Peyer's patch (tissue), 4 donors: Measurements from ENCODE around the gene CNOT6L. TPM values are rescaled to one million over a fixed set of nuclear protein-coding genes. Genes with fewer than 3 reads are reported as not detected.

ENCODE experiments used
- DNase-seq, 3 donors: peaks; one replicate each; pipeline ENCODE4 v3.0.0-alpha.2; 2017 to 2019
- H3K27ac ChIP-seq, 4 donors: fragments of 200-600 bp; sonication (generic); one replicate each; pipeline ENCODE4 v1.5.1; 2016 to 2019
- H3K27me3 ChIP-seq, 2 donors: fragments of 200-600 bp; sonication (generic); one replicate each; pipeline ENCODE4 v1.5.1; 2019
- H3K36me3 ChIP-seq, 3 donors: fragments of 200-600 bp; sonication (generic); one replicate each; pipeline ENCODE4 v1.5.1; 2016 to 2019
- H3K4me1 ChIP-seq, 4 donors: fragments of 200-600 bp; sonication (generic); one replicate each; pipeline ENCODE4 v1.5.1; 2016 to 2019
- H3K4me3 ChIP-seq, 4 donors: fragments of 200-600 bp; sonication (generic); 1 replicate in 3 of 4; 2 replicates in 1 of 4; pipeline ENCODE4 v1.5.1; 2016 to 2019; ENCODE audit warnings: mild to moderate bottlenecking in 1 of 4
- H3K9me3 ChIP-seq, 4 donors: fragments of 200-600 bp; sonication (generic); one replicate each; pipeline ENCODE4 v1.5.1; 2016 to 2019; ENCODE audit warnings: mild to moderate bottlenecking in 1 of 4
- POLR2A ChIP-seq, 2 donors: fragments of 450-650 bp; IDR thresholded peaks; one replicate each; pipeline ENCODE4 v1.5.1; 2017; ENCODE audit warnings: antibody characterized with exemption in 2 of 2, mild to moderate bottlenecking in 2 of 2, moderate library complexity in 2 of 2
- total RNA-seq, 4 donors: library from RNA; depleted of rRNA; stranded (reverse); fragments of >200 nt; gene quantifications; one replicate each; pipeline ENCODE4 v1.1.0, GENCODE V29; 2016
- TF ChIP-seq, protein P1 (sequence below), 6 experiments: fragments of 450-650 bp in 4 of 6; fragments of 200-600 bp in 2 of 6; sonication (generic) in 1 of 6; IDR thresholded peaks; one replicate each; pipeline ENCODE4 v1.5.1; 2017 to 2019; ENCODE audit warnings: antibody characterized with exemption in 6 of 6, mild to moderate bottlenecking in 3 of 6, moderate library complexity in 1 of 6

Gene CNOT6L
- total RNA-seq, 4 donors from 2014 or later = 20.4 to 43.3 (median 33.6) TPM

DNA sequence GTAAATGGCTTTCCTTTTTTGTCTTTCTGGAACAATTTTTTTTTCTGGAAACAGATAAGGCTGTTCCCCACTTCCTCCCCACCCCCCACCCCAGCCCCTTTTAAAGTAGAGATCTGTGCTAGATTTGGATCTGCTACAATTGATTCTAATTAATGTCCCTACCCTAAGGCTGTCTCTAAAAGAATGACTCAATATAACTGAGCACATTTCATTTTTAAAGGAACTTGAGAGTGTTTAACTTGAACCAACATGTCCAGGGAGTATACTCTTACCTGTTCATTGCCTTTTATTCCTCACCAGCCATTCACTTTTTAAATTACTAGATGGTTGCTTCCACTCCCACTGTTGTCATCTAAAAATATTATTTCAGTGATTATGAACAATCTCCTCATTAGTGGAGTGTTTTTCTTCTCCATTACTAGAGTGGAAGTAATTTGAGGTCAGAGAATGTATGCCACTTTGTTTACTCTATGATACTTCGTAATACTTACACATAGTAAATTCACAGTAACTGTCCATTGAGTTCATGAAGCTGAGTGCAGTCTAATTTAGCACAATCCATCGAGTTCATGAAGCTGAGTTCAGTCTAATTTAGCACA, 14.1 kb upstream of the CNOT6L start:
- Histone ChIP-seq H3K9me3 (no peaks in the 10 kb centered on the region), H3K27me3 (no peaks in the 10 kb centered on the region), H3K27ac (no peak overlapping the region), H3K4me1 (no peaks in the 10 kb centered on the region), H3K4me3 (no peak overlapping the region), H3K36me3 (no peaks in the 10 kb centered on the region)
- DNase-seq = no peak
- TF ChIP-seq POLR2A (IDR thresholded peaks at IDR 0.05) = no peak
- TF ChIP-seq, protein P1, sequence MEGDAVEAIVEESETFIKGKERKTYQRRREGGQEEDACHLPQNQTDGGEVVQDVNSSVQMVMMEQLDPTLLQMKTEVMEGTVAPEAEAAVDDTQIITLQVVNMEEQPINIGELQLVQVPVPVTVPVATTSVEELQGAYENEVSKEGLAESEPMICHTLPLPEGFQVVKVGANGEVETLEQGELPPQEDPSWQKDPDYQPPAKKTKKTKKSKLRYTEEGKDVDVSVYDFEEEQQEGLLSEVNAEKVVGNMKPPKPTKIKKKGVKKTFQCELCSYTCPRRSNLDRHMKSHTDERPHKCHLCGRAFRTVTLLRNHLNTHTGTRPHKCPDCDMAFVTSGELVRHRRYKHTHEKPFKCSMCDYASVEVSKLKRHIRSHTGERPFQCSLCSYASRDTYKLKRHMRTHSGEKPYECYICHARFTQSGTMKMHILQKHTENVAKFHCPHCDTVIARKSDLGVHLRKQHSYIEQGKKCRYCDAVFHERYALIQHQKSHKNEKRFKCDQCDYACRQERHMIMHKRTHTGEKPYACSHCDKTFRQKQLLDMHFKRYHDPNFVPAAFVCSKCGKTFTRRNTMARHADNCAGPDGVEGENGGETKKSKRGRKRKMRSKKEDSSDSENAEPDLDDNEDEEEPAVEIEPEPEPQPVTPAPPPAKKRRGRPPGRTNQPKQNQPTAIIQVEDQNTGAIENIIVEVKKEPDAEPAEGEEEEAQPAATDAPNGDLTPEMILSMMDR (IDR thresholded peaks at IDR 0.05) = no peak

DNA sequence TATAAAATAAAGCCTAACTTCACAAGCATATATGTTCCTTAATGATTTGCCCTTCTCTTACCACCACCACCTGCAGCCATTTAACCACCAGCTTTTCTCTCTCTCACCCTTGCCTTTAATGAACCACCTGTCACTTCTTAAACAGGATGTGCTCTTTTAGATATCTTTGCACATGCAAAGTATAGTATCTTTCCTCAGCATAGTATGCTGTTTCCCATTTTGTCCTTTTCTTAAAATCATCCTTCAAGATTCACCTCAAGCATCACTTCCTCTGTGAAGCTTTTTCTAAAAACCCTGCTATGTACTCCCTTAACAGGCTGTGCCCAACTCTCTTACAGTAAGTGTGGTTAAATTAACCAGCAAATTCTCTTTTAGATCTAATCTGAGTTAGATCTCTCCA, 8.2 kb upstream of the CNOT6L start:
- no peak for DNase-seq
- H3K9me3 ChIP-seq = no peaks in the 10 kb centered on the region
- peak overlapping the region; percentile 13 to 53 (median 40) for H3K27ac ChIP-seq
- H3K4me3 ChIP-seq = no peak overlapping the region
- no peak for TF ChIP-seq POLR2A (IDR thresholded peaks at IDR 0.05)
- TF ChIP-seq, protein P1 (IDR thresholded peaks at IDR 0.05) = no peak
- no peaks in the 10 kb centered on the region for H3K36me3 ChIP-seq
- peaks cover 0 to 5% (median 0%) of the 10 kb centered on the region in 4 donors for H3K4me1 ChIP-seq
- no peaks in the 10 kb centered on the region for H3K27me3 ChIP-seq

DNA sequence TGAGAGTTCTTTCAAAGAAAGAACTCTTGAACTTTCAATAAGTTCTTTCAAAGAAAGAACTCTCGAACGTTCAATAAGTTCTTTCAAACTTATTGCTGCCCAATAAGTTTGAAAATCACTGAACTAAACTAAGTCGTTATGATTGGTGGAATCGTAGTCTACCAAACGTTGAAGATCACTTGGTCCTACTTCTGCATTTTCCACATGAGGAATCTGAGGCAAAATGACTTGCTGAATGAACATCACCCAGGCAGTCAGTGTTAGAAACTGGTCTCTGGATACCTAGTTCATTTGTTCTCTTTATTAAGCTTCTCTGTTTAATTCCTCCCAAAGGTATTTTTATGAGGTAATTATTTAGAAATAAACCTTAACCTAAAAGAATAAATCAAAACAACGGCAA, 7.1 kb upstream of the CNOT6L start:
- Histone ChIP-seq H3K36me3 (no peaks in the 10 kb centered on the region), H3K9me3 (no peaks in the 10 kb centered on the region), H3K4me3 (no peak overlapping the region), H3K27me3 (no peaks in the 10 kb centered on the region), H3K4me1 (peaks cover 0 to 14% (median 5%) of the 10 kb centered on the region in 4 donors), H3K27ac (peak overlapping the region in 2 of 4 donors; percentile 47 to 53)
- no peak for DNase-seq
- TF ChIP-seq, protein P1 (IDR thresholded peaks at IDR 0.05) = no peak
- no peak for TF ChIP-seq POLR2A (IDR thresholded peaks at IDR 0.05)

DNA sequence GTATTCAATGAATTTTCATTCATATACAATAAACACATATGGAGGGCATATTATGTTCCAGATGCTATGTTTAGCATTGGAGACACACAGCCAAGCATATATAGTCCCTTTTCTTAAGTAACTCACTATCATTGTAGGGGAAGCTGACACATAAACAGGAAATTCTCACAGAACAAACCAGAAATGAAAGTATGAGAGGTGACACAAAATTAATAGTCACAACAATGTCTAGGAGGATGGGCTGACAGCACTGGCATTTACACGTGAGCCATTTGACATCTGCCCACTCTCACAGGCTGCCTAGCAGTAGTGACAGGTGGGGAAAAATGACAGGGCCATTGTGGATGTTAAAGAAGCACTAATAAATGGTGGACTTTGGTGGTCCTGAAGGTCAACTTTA, 2.6 kb upstream of the CNOT6L start:
- peak in 2 of 3 donors; percentile 50 to 65 for DNase-seq
- Histone ChIP-seq H3K9me3 (no peaks in the 10 kb centered on the region), H3K27me3 (no peaks in the 10 kb centered on the region), H3K4me1 (peaks cover 0 to 18% (median 9%) of the 10 kb centered on the region in 4 donors), H3K4me3 (peak overlapping the region in 1 of 4 donors; percentile 96), H3K36me3 (no peaks in the 10 kb centered on the region), H3K27ac (peak overlapping the region; percentile 100)
- TF ChIP-seq, protein P1 (IDR thresholded peaks at IDR 0.05) = no peak
- TF ChIP-seq POLR2A (IDR thresholded peaks at IDR 0.05) = peak in 1 of 2 donors; percentile 35

DNA sequence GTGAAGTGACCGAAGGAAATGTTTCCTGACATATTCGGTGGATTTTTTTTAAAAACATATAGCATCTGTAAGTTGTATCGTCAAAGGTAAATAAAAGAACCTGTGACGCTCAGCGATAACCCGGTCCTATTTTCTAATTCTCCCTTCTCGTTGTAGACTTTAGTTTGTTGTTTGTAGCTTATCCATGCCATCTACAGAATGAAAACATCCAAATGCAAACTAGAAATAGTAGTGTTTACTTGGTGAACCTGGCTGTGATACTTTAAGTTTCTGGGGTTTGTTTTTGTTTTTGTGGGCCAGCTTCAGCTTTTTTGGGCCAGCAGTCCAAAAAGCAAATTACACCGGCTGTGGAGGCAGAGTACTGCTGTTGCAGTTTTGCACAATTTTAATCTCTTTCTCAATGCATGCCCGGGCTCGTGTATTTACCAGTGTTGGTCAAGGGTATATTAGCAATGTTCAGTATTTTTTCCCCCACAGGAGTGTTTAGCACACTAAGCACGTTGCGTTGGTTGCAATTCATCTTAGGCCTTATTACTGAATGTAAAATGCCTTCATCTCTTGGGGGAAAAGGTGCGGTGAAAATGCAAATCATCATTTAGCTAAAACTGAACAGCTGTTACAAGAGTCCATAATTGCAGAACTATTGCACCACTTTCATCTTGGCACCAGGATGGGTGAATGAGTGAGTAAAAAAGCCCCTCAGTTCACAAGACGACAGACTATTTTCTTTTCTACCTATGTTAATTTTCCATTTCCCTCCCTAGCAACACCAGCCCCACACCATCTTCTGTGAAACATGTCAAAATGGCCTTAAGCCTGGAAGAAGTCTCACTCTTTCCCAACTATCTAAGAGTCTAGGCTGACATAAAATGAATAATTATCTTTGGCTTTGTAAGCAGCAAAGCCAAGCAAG, 1.7 kb upstream of the CNOT6L start:
- peaks cover 0 to 23% (median 9%) of the 10 kb centered on the region in 4 donors for H3K4me1 ChIP-seq
- DNase-seq = peak in 1 of 3 donors; percentile 22
- H3K27ac ChIP-seq = peak overlapping the region; percentile 100
- H3K36me3 ChIP-seq = no peaks in the 10 kb centered on the region
- no peaks in the 10 kb centered on the region for H3K27me3 ChIP-seq
- H3K9me3 ChIP-seq = no peaks in the 10 kb centered on the region
- peak overlapping the region; percentile 92 to 96 (median 96) for H3K4me3 ChIP-seq
- TF ChIP-seq, protein P1 (IDR thresholded peaks at IDR 0.05) = no peak
- TF ChIP-seq POLR2A (IDR thresholded peaks at IDR 0.05) = no peak
